K562 (cell line): ENCODE results near the gene CNGB1. TPM values are rescaled to one million over a fixed set of nuclear protein-coding genes. Genes with fewer than 3 reads are reported as not detected.

Experiments used
- ATAC-seq: fragments of 200-7000 bp; cut with Tn5 transposase; 3 replicates; pipeline ENCODE4 v1.9.1; 2020; ENCODE audit warnings: moderate library complexity
- BruUV-seq: library from RNA; stranded (reverse); fragments of 400-500 nt; replicated peaks from 2 replicates; lab custom pipeline; 2021; lab: Mats Ljungman, UMichigan
- CTCF ChIA-PET: fragments of 300-600 bp; formaldehyde crosslinking; extraction: SDS; loops from one replicate; lab custom pipeline; 2021; ENCODE audit warnings: low intra/inter-chr PET ratio; lab: Yijun Ruan, JAX
- POLR2A ChIA-PET: fragments of 300-600, 350-650 bp; sonication (Branson Sonifier 250); formaldehyde crosslinking; extraction: SDS; loops from one replicate; lab custom pipeline; 2021; ENCODE audit warnings: antibody characterized with exemption, inconsistent platforms; lab: Yijun Ruan, JAX
- DNase-seq, 4 experiments: peaks; one replicate each; pipeline versions ENCODE4 v3.0.0 to v3.0.0-alpha.2; 2011 to 2018; ENCODE audit warnings: low spot score in 3 of 4, mixed read lengths in 3 of 4; ENCODE audit errors: extremely low read depth in 1 of 4
- FAIRE-seq: peaks from 2 replicates; lab custom pipeline; 2011; peaks lifted over from hg19 to GRCh38; lab: Jason Lieb, UNC
- H2AFZ ChIP-seq: 2 replicates; pipeline ENCODE4 v1.6.0; 2011; ENCODE audit warnings: low read depth, low read length, control low read depth, inconsistent platforms
- H3K27ac ChIP-seq: fragments of 200-600 bp; 3 replicates; pipeline ENCODE4 v1.8.0; 2011; ENCODE audit warnings: low read depth, mild to moderate bottlenecking, control low read depth, inconsistent platforms, low read length, moderate library complexity, mixed read lengths; ENCODE audit errors: extremely low read depth
- H3K27me3 ChIP-seq, 2 experiments: fragments of 300-600 bp in 1 of 2; 2 replicates in 1 of 2; 3 replicates in 1 of 2; pipeline versions ENCODE4 v1.6.0 to v1.8.0; 2011; ENCODE audit warnings: inconsistent platforms in 2 of 2, low read length in 2 of 2, mild to moderate bottlenecking in 1 of 2, mixed read lengths in 1 of 2, moderate library complexity in 1 of 2; ENCODE audit not compliant: control insufficient read depth in 2 of 2, insufficient read depth in 2 of 2
- H3K36me3 ChIP-seq: fragments of 300-600 bp; 3 replicates; pipeline ENCODE4 v1.8.0; 2011; ENCODE audit warnings: mild to moderate bottlenecking, low read length, inconsistent platforms; ENCODE audit not compliant: control insufficient read depth, insufficient read depth
- H3K4me1 ChIP-seq, 2 experiments: fragments of 200-600 bp in 1 of 2; replicated peaks in 1 of 2; 2 replicates in 1 of 2; 3 replicates in 1 of 2; pipeline versions ENCODE4 v1.5.1 to v1.8.0; 2011; ENCODE audit warnings: inconsistent platforms in 2 of 2, low read length in 2 of 2, mild to moderate bottlenecking in 1 of 2, mixed read lengths in 1 of 2, moderate library complexity in 1 of 2; ENCODE audit not compliant: control insufficient read depth in 2 of 2, insufficient read depth in 2 of 2
- H3K4me2 ChIP-seq: 2 replicates; pipeline ENCODE4 v1.6.1; 2011; ENCODE audit warnings: low read length, control low read depth, inconsistent platforms, mixed read lengths; ENCODE audit not compliant: insufficient read depth
- H3K4me3 ChIP-seq: fragments of 200-600 bp; sonication (generic), shearing (Covaris generic); 2 replicates; pipeline ENCODE4 v1.5.1; 2016; ENCODE audit warnings: control low read depth, inconsistent platforms
- H3K79me2 ChIP-seq: fragments of 200-600 bp; 3 replicates; pipeline ENCODE4 v1.8.0; 2011; ENCODE audit warnings: low read length, inconsistent platforms; ENCODE audit not compliant: control insufficient read depth, insufficient read depth
- H3K9ac ChIP-seq, 2 experiments: 2 replicates each; pipeline versions ENCODE4 v1.6.0 to v1.6.1; 2011; ENCODE audit warnings: low read depth in 2 of 2, low read length in 2 of 2, control low read depth in 1 of 2, inconsistent platforms in 1 of 2, mild to moderate bottlenecking in 1 of 2, mixed read lengths in 1 of 2; ENCODE audit not compliant: insufficient read depth in 1 of 2
- H3K9me1 ChIP-seq: one replicate; pipeline ENCODE4 v1.6.0; 2011; ENCODE audit warnings: inconsistent platforms, mild to moderate bottlenecking, low read length, moderate library complexity; ENCODE audit not compliant: control insufficient read depth, insufficient read depth
- H3K9me3 ChIP-seq: replicated peaks from 2 replicates; pipeline ENCODE4 v1.5.1; 2011; ENCODE audit warnings: low read depth, low read length, inconsistent platforms; ENCODE audit not compliant: control insufficient read depth, insufficient read depth
- H4K20me1 ChIP-seq: replicated peaks from 2 replicates; pipeline ENCODE4 v1.6.1; 2011; ENCODE audit warnings: low read length, inconsistent platforms, mixed read lengths; ENCODE audit not compliant: control insufficient read depth, insufficient read depth
- EGR1 ChIP-seq: fragments of 450-650 bp; conservative IDR thresholded peaks from 2 replicates; pipeline ENCODE4 v1.6.1; 2017; ENCODE audit warnings: mild to moderate bottlenecking
- ELF1 ChIP-seq: fragments of 200-800 bp; sonication (Bioruptor generic); IDR thresholded peaks from 2 replicates; pipeline ENCODE4 v1.6.1; 2016; ENCODE audit warnings: missing genetic modification characterization, missing compliant biosample characterization
- HDAC6 ChIP-seq: IDR thresholded peaks from 2 replicates; pipeline ENCODE4 v1.6.1; 2012; ENCODE audit warnings: low read depth, mild to moderate bottlenecking, control low read depth, inconsistent platforms, low read length, moderate library complexity
- MEF2D ChIP-seq: conservative IDR thresholded peaks from 2 replicates; pipeline ENCODE4 v1.6.1; 2016; ENCODE audit warnings: low read depth, missing genetic modification characterization, missing compliant biosample characterization
- PHTF2 ChIP-seq: fragments of 250-450 bp; sonication (Bioruptor Pico); IDR thresholded peaks from 2 replicates; pipeline ENCODE4 v1.5.0; 2021; ENCODE audit warnings: mild to moderate bottlenecking
- PPARD ChIP-seq: fragments of 250-450 bp; sonication (Bioruptor Pico); IDR thresholded peaks from 2 replicates; pipeline ENCODE4 v1.8.0; 2022; ENCODE audit warnings: inconsistent platforms, mild to moderate bottlenecking, moderate library complexity
- RNF219 ChIP-seq: fragments of 250-450 bp; sonication (Bioruptor Pico); IDR thresholded peaks from 2 replicates; pipeline ENCODE4 v1.5.0; 2022; ENCODE audit warnings: mild to moderate bottlenecking
- ZNF197 ChIP-seq: fragments of 200-800 bp; sonication (Bioruptor generic); IDR thresholded peaks from 2 replicates; pipeline ENCODE4 v1.6.1; 2016; ENCODE audit warnings: low read depth, missing genetic modification characterization, missing compliant biosample characterization
- ZNF232 ChIP-seq: sonication (generic); formaldehyde crosslinking; IDR thresholded peaks from 2 replicates; pipeline ENCODE4 v1.8.0; 2022; ENCODE audit warnings: mild to moderate bottlenecking, missing genetic modification reagents
- ZNF24 ChIP-seq: fragments of 450-650 bp; IDR thresholded peaks from 2 replicates; pipeline ENCODE4 v1.6.1; 2016
- ZNF316 ChIP-seq: fragments of 450-650 bp; IDR thresholded peaks from 2 replicates; pipeline ENCODE4 v1.6.1; 2016
- ZNF764 ChIP-seq: fragments of 250-450 bp; sonication (Bioruptor Pico); IDR thresholded peaks from 2 replicates; pipeline ENCODE4 v1.4.0; 2020; ENCODE audit warnings: low read depth, mild to moderate bottlenecking, moderate library complexity
- ZNF79 ChIP-seq: fragments of 250-450 bp; sonication (Bioruptor Pico); IDR thresholded peaks from 2 replicates; pipeline ENCODE4 v1.4.0; 2020; ENCODE audit warnings: low read depth, mild to moderate bottlenecking, moderate library complexity
- WGBS: fragments of 100-300 bp; shearing (Covaris generic); methylation state at CpG from one replicate; pipeline ENCODE4 v1.1.6; 2016; ENCODE audit warnings: low coverage, mixed read lengths; ENCODE audit not compliant: insufficient coverage; ENCODE audit errors: missing lambda C conversion rate; 5-methylcytosine and 5-hydroxymethylcytosine counted together
- in situ Hi-C: fragments of 300-500 bp; cut with MboI; formaldehyde crosslinking; loops from 4 replicates; pipeline ENCODE4 v1.15.0; 2018; ENCODE audit warnings: inconsistent platforms, mixed read lengths
- intact Hi-C: fragments of 100-400 bp; cut with micrococcal nuclease; formaldehyde crosslinking; loops from 2 replicates; pipeline ENCODE4 v1.14.2; 2022
- polyA plus RNA-seq, 8 experiments: library from polyadenylated mRNA; depleted of rRNA in 4 of 8; stranded (reverse) in 5 of 8; unstranded in 3 of 8; fragments of >200 nt; fragmentation: Nextera tagmentation in 2 of 8; fragmentation: Illumina TruSeq in 1 of 8; extraction: Ambion mirVana in 2 of 8; extraction: Trizol in 1 of 8; gene quantifications; 2 replicates each; pipeline versions ENCODE4 v1.2.1 to v1.2.3, GENCODE V29; 2011 to 2014; ENCODE audit warnings: inconsistent platforms in 1 of 8, missing spikeins in 1 of 8
- total RNA-seq, 7 experiments: library from RNA; depleted of rRNA in 6 of 7; stranded (reverse); fragments of >200 nt in 6 of 7; fragmentation: Illumina TruSeq in 2 of 7; extraction: Trizol in 2 of 7; gene quantifications; 2 replicates each; pipeline versions ENCODE4 v1.2.1 to v1.2.3, GENCODE V29; 2011 to 2021; ENCODE audit warnings: low replicate concordance in 1 of 7

CNGB1 gene
- total and polyA plus RNA-seq, 9 of the 15 experiments (the other 6 are each of a cell fraction or from before 2014, with no cell fraction given): not detected

GRCh38 chr16:57962046-57962445, 8.9 kb downstream of the CNGB1 start (continued):
- TF ChIP-seq PPARD (CRISPR knock-in tag) (no peak), MEF2D (no peak), HDAC6 (no peak), RNF219 (CRISPR knock-in tag) (no peak), ELF1 (tag) (no peak), ZNF764 (CRISPR knock-in tag) (no peak), PHTF2 (CRISPR knock-in tag) (no peak)

GRCh38 chr16:57961538-57961937, 9.4 kb downstream of the CNGB1 start:
- BruUV-seq: no TSS peak
- TF ChIP-seq ZNF232 (no peak), ZNF24 (peak; percentile 98), ZNF197 (CRISPR knock-in tag) (no peak), ZNF79 (no peak), ZNF316 (0 out of 2 replicates have a peak, but pooled peaks have one; percentile 13), EGR1 (no peak)
- in situ Hi-C loops: no loop called here
- WGBS: 4% methylated on average over 2 of the region's 2 CpGs
- FAIRE-seq (no peak), DNase-seq (no peak), ATAC-seq (no peak)
- Histone ChIP-seq H3K9me1 (no peaks in the 10 kb centered on the region), H3K4me3 (no peak overlapping the region), H3K9me3 (no peaks in the 10 kb centered on the region; the same call in 1 of the 2 replicates), H2AFZ (no peak overlapping the region), H3K4me2 (no peak overlapping the region), H3K4me1 (peaks cover 0 to 13% of the 10 kb centered on the region in 2 experiments; a peak in 3 of 5 replicates), H3K36me3 (no peaks in the 10 kb centered on the region), H3K9ac (no peak overlapping the region), H4K20me1 (no peaks in the 10 kb centered on the region), H3K79me2 (no peaks in the 10 kb centered on the region), H3K27me3 (no peaks in the 10 kb centered on the region; a peak in 1 of 5 replicates), H3K27ac (no peak overlapping the region)
- intact Hi-C loops: no loop called here
- POLR2A ChIA-PET: interaction anchor here (0.6 to 1.0 kb wide), 3 partner anchors 9 to 596 kb away, joined by 3 read pairs; partner anchors contain the start of gene CNGB1
- CTCF ChIA-PET: no interaction called here
